HCT116 (cell line): Measurements from ENCODE around the gene NPS. TPM values are rescaled to one million over a fixed set of nuclear protein-coding genes. Genes with fewer than 3 reads are reported as not detected.

Experiments
- ATAC-seq: fragments of 200-7000 bp; cut with Tn5 transposase; 2 replicates; pipeline ENCODE4 v1.9.1; 2020; ENCODE audit warnings: mild to moderate bottlenecking, moderate library complexity
- BruUV-seq: library from RNA; stranded (reverse); fragments of 400-500 nt; replicated peaks from 2 replicates; lab custom pipeline; 2021; lab: Mats Ljungman, UMichigan
- CTCF ChIA-PET: fragments of 300-600 bp; sonication (Branson Sonifier 250); formaldehyde crosslinking; loops from one replicate; lab custom pipeline; 2021; ENCODE audit warnings: antibody characterized with exemption; lab: Charles Lee
- POLR2A ChIA-PET: fragments of 300-600, 350-600 bp; sonication (Branson Sonifier 250); formaldehyde crosslinking; loops from one replicate; lab custom pipeline; 2021; ENCODE audit warnings: antibody characterized with exemption; lab: Charles Lee
- RAD21 ChIA-PET, 2 experiments: fragments of 300-600 bp; sonication (Branson Sonifier 250); formaldehyde crosslinking; loops; one replicate each; lab custom pipeline; 2023; ENCODE audit warnings: low total read pairs in 2 of 2; ENCODE audit not compliant: uncharacterized antibody in 2 of 2, unreplicated experiment in 2 of 2, low non-redundant PET in 1 of 2; lab: Charles Lee
- DNase-seq: peaks from one replicate; pipeline ENCODE4 v3.0.0-alpha.2; 2010; ENCODE audit warnings: low read depth, low spot score
- H2AFZ ChIP-seq: fragments of 200-600 bp; shearing (Covaris generic), sonication (generic); 2 replicates; pipeline ENCODE4 v1.6.1; 2017; ENCODE audit warnings: low read depth, mixed run types, mixed read lengths, antibody characterized with exemption, low read length; ENCODE audit not compliant: poor library complexity, severe bottlenecking
- H3K27ac ChIP-seq: 2 replicates; pipeline ENCODE4 v1.5.1; 2012; ENCODE audit warnings: low read depth, low read length
- H3K27me3 ChIP-seq: fragments of 200-600 bp; sonication (generic); 2 replicates; pipeline ENCODE4 v1.6.1; 2016; ENCODE audit warnings: mixed run types, low read length, mixed read lengths; ENCODE audit not compliant: insufficient read depth
- H3K36me3 ChIP-seq, 2 experiments: fragments of 200-500 bp in 1 of 2; fragments of 200-600 bp in 1 of 2; sonication (Bioruptor generic) in 1 of 2; sonication (generic) in 1 of 2; 2 replicates each; pipeline versions ENCODE4 v1.5.1 to v1.6.1; 2014 to 2016; ENCODE audit warnings: low read length in 2 of 2, inconsistent platforms in 1 of 2, mixed read lengths in 1 of 2, mixed run types in 1 of 2; ENCODE audit not compliant: insufficient read depth in 2 of 2, control insufficient read depth in 1 of 2
- H3K4me1 ChIP-seq, 2 experiments: fragments of 200-600 bp in 1 of 2; sonication (generic) in 1 of 2; 2 replicates each; pipeline versions ENCODE4 v1.5.1 to v1.6.1; 2012 to 2017; ENCODE audit warnings: low read length in 2 of 2, inconsistent platforms in 1 of 2, mild to moderate bottlenecking in 1 of 2, mixed read lengths in 1 of 2, mixed run types in 1 of 2, moderate library complexity in 1 of 2; ENCODE audit not compliant: insufficient read depth in 2 of 2, control insufficient read depth in 1 of 2
- H3K4me2 ChIP-seq: fragments of 200-600 bp; sonication (generic); 2 replicates; pipeline ENCODE4 v1.6.1; 2017; ENCODE audit warnings: mixed run types, low read length, mixed read lengths
- H3K4me3 ChIP-seq, 2 experiments: fragments of 200-600 bp in 1 of 2; sonication (generic) in 1 of 2; replicated peaks in 1 of 2; 2 replicates each; pipeline ENCODE4 v1.5.1; 2011 to 2016; ENCODE audit warnings: low read length in 2 of 2, control low read depth in 1 of 2, low read depth in 1 of 2, mild to moderate bottlenecking in 1 of 2, mixed read lengths in 1 of 2, mixed run types in 1 of 2
- H3K79me2 ChIP-seq: fragments of 200-600 bp; sonication (generic); 2 replicates; pipeline ENCODE4 v1.6.1; 2017; ENCODE audit warnings: mild to moderate bottlenecking, mixed run types, low read length, moderate library complexity, mixed read lengths; ENCODE audit not compliant: insufficient read depth
- H3K9ac ChIP-seq: fragments of 200-600 bp; sonication (generic); 2 replicates; pipeline ENCODE4 v1.6.1; 2016; ENCODE audit warnings: low read length, mixed read lengths
- H3K9me2 ChIP-seq: fragments of 200-600 bp; sonication (generic), shearing (Covaris generic); 2 replicates; pipeline ENCODE4 v1.6.1; 2017; ENCODE audit warnings: mixed run types, mild to moderate bottlenecking, moderate library complexity; ENCODE audit not compliant: insufficient read depth
- H3K9me3 ChIP-seq, 2 experiments: fragments of 200-500 bp in 1 of 2; fragments of 200-600 bp in 1 of 2; sonication (Bioruptor generic) in 1 of 2; sonication (generic) in 1 of 2; 2 replicates each; pipeline ENCODE4 v1.6.1; 2014 to 2017; ENCODE audit warnings: low read length in 2 of 2, mixed read lengths in 2 of 2, inconsistent platforms in 1 of 2, low read depth in 1 of 2, mild to moderate bottlenecking in 1 of 2, mixed run types in 1 of 2, moderate library complexity in 1 of 2; ENCODE audit not compliant: control insufficient read depth in 1 of 2, insufficient read depth in 1 of 2
- H4K20me1 ChIP-seq: fragments of 200-600 bp; sonication (generic), shearing (Covaris generic); 2 replicates; pipeline ENCODE4 v1.6.1; 2017; ENCODE audit warnings: mixed run types, mild to moderate bottlenecking, moderate library complexity; ENCODE audit not compliant: insufficient read depth
- CBX3 ChIP-seq: IDR thresholded peaks from 2 replicates; pipeline ENCODE4 v1.6.1; 2012; ENCODE audit warnings: low read depth
- CEBPB ChIP-seq: IDR thresholded peaks from 2 replicates; pipeline ENCODE4 v1.6.1; 2012; ENCODE audit warnings: low read depth
- ELF1 ChIP-seq: IDR thresholded peaks from 2 replicates; pipeline ENCODE4 v1.6.1; 2012; ENCODE audit warnings: low read depth, borderline replicate concordance
- EZH2 ChIP-seq: fragments of 200-600 bp; sonication (generic); IDR thresholded peaks from 2 replicates; pipeline ENCODE4 v1.6.1; 2017; ENCODE audit warnings: antibody characterized with exemption, mixed run types
- EZH2phosphoT487 ChIP-seq: fragments of 200-600 bp; IDR thresholded peaks from 2 replicates; pipeline ENCODE4 v1.6.1; 2018; ENCODE audit warnings: antibody characterized with exemption, borderline replicate concordance
- JUND ChIP-seq: IDR thresholded peaks from 2 replicates; pipeline ENCODE4 v1.6.1; 2012
- POLR2A ChIP-seq: IDR thresholded peaks from 2 replicates; pipeline ENCODE4 v1.7.0; 2011; ENCODE audit warnings: borderline replicate concordance; ENCODE audit not compliant: insufficient read depth, insufficient read length; ENCODE audit errors: extremely low read depth
- POLR2AphosphoS5 ChIP-seq: IDR thresholded peaks from 2 replicates; pipeline ENCODE4 v1.6.1; 2011; ENCODE audit warnings: mild to moderate bottlenecking, low read depth, low read length, moderate library complexity
- SRF ChIP-seq: IDR thresholded peaks from 2 replicates; pipeline ENCODE4 v1.6.1; 2012; ENCODE audit warnings: low read depth
- YY1 ChIP-seq: IDR thresholded peaks from 2 replicates; pipeline ENCODE4 v1.6.1; 2011; ENCODE audit warnings: low read length, low read depth, moderate library complexity, mild to moderate bottlenecking; ENCODE audit not compliant: insufficient replicate concordance; ENCODE audit errors: extremely low read depth
- intact Hi-C: fragments of 100-400 bp; cut with micrococcal nuclease; formaldehyde crosslinking; loops from 2 replicates; pipeline ENCODE4 v1.10.0; 2022
- total RNA-seq: library from RNA; stranded (reverse); gene quantifications from one replicate; pipeline ENCODE4 v1.2.1, GENCODE V29; 2021; ENCODE audit not compliant: unreplicated experiment
- TF ChIP-seq, protein P1 (sequence below): IDR thresholded peaks from 2 replicates; pipeline ENCODE4 v1.6.1; 2012; ENCODE audit warnings: low read depth
- TF ChIP-seq, protein P2 (sequence below): IDR thresholded peaks from 2 replicates; pipeline ENCODE4 v1.6.1; 2012
- TF ChIP-seq, protein P3 (sequence below): IDR thresholded peaks from 2 replicates; pipeline ENCODE4 v1.6.1; 2012

Gene NPS
- total RNA-seq, 1 experiment from 2014 or later, result not detected

DNA sequence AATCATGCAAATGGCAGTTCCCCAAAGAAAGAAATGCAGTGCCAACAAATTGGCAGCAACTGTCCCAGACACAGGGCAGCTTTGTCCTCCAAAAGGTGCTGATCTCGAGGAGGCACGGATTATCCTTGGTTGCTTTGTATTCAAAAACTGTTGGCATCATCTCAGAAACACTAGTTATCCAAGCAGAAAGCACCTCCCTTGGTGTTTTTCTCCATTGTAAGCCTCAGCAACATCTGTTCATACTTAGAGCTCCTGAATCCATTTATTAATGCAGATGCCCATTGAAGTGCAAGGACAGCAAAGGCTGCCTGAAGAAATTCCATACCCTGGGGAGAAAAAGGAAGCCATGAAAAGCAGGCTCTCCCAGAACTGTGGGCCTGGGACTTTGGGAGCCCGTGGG lies 1.1 kb upstream of the NPS start:
- ChIA-PET RAD21 (no interaction called here), POLR2A (no interaction called here), CTCF (no interaction called here)
- Histone ChIP-seq H3K36me3 (no peaks in the 10 kb centered on the region), H2AFZ (no peak overlapping the region), H3K27ac (no peak overlapping the region), H3K9me2 (no peaks in the 10 kb centered on the region), H3K4me2 (no peak overlapping the region), H3K79me2 (no peaks in the 10 kb centered on the region), H3K4me1 (no peaks in the 10 kb centered on the region), H3K9ac (no peak overlapping the region), H3K9me3 (peaks cover 0 to 9% of the 10 kb centered on the region in 2 experiments; a peak in 1 of 4 replicates), H4K20me1 (no peaks in the 10 kb centered on the region), H3K4me3 (no peak overlapping the region), H3K27me3 (peaks cover 34% of the 10 kb centered on the region)
- no TSS peak for BruUV-seq
- DNase-seq (no peak), ATAC-seq (no peak)
- intact Hi-C loops, result no loop called here
- TF ChIP-seq CBX3, result no peak
- TF ChIP-seq JUND, result no peak
- TF ChIP-seq, protein P1, sequence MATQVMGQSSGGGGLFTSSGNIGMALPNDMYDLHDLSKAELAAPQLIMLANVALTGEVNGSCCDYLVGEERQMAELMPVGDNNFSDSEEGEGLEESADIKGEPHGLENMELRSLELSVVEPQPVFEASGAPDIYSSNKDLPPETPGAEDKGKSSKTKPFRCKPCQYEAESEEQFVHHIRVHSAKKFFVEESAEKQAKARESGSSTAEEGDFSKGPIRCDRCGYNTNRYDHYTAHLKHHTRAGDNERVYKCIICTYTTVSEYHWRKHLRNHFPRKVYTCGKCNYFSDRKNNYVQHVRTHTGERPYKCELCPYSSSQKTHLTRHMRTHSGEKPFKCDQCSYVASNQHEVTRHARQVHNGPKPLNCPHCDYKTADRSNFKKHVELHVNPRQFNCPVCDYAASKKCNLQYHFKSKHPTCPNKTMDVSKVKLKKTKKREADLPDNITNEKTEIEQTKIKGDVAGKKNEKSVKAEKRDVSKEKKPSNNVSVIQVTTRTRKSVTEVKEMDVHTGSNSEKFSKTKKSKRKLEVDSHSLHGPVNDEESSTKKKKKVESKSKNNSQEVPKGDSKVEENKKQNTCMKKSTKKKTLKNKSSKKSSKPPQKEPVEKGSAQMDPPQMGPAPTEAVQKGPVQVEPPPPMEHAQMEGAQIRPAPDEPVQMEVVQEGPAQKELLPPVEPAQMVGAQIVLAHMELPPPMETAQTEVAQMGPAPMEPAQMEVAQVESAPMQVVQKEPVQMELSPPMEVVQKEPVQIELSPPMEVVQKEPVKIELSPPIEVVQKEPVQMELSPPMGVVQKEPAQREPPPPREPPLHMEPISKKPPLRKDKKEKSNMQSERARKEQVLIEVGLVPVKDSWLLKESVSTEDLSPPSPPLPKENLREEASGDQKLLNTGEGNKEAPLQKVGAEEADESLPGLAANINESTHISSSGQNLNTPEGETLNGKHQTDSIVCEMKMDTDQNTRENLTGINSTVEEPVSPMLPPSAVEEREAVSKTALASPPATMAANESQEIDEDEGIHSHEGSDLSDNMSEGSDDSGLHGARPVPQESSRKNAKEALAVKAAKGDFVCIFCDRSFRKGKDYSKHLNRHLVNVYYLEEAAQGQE, result no peak
- no peak for TF ChIP-seq POLR2A
- no peak for TF ChIP-seq EZH2
- TF ChIP-seq CEBPB, result no peak

DNA sequence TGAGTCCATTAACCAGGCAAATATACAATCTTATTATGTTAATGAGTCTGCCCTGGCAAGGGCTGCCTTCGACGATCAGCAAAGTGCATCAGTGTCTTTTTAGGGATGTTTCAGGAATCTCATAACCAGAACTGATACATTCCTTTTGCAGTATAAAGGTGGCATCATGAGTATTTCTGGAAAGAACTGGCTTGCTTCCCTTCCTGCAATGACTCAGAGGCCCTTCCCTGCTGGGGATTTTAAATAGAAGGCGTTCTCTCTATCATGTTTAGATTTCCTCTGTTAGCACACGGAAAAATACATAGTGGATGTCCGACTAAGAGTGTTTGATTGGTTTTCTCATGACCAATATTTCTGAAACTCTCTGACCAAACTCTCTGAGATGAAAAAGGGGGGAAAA lies 1.8 kb downstream of the NPS start:
- no peak overlapping the region for H3K9ac ChIP-seq
- CTCF ChIA-PET, result no interaction called here
- no peaks in the 10 kb centered on the region for H3K79me2 ChIP-seq
- RAD21 ChIA-PET, result no interaction called here
- no TSS peak for BruUV-seq
- H3K4me3 ChIP-seq, result no peak overlapping the region
- no peak overlapping the region for H3K27ac ChIP-seq
- no peaks in the 10 kb centered on the region for H4K20me1 ChIP-seq
- H3K4me2 ChIP-seq, result no peak overlapping the region
- POLR2A ChIA-PET, result no interaction called here
- DNase-seq, result no peak
- H3K9me2 ChIP-seq, result no peaks in the 10 kb centered on the region
- no peaks in the 10 kb centered on the region for H3K4me1 ChIP-seq
- no peak for ATAC-seq
- intact Hi-C loops, result no loop called here
- H3K27me3 ChIP-seq, result peaks cover 55% of the 10 kb centered on the region
- H3K9me3 ChIP-seq, result peaks cover 0 to 3% of the 10 kb centered on the region in 2 experiments; a peak in 1 of 4 replicates
- H3K36me3 ChIP-seq, result no peaks in the 10 kb centered on the region
- TF ChIP-seq EZH2phosphoT487, result no peak
- no peak for TF ChIP-seq SRF
- TF ChIP-seq JUND, result no peak
- TF ChIP-seq, protein P2, sequence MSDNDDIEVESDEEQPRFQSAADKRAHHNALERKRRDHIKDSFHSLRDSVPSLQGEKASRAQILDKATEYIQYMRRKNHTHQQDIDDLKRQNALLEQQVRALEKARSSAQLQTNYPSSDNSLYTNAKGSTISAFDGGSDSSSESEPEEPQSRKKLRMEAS, result no peak
- TF ChIP-seq YY1, result no peak
- TF ChIP-seq, protein P3, sequence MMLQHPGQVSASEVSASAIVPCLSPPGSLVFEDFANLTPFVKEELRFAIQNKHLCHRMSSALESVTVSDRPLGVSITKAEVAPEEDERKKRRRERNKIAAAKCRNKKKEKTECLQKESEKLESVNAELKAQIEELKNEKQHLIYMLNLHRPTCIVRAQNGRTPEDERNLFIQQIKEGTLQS, result no peak
- no peak for TF ChIP-seq ELF1
- no peak for TF ChIP-seq CBX3
- no peak for TF ChIP-seq CEBPB
- TF ChIP-seq POLR2AphosphoS5, result no peak
- no peak for TF ChIP-seq EZH2
- TF ChIP-seq, all 23 proteins: peak for 0
- no peak overlapping the region for H2AFZ ChIP-seq
